Mucosa of descending colon (tissue), 3 donors: ENCODE results near the gene ST7. TPM values are rescaled to one million over a fixed set of nuclear protein-coding genes. Genes with fewer than 3 reads are reported as not detected.

Experiments
- ATAC-seq: fragments of 200-7000 bp; cut with Tn5 transposase; one replicate; pipeline ENCODE4 v1.9.1; 2020; ENCODE audit warnings: mild to moderate bottlenecking, moderate library complexity
- DNase-seq, 3 donors: peaks; one replicate each; pipeline ENCODE4 v3.0.0-alpha.2; 2020
- H3K36me3 ChIP-seq: fragments of 200-600 bp; one replicate; pipeline ENCODE4 v1.8.0; 2021; ENCODE audit warnings: low read depth, mild to moderate bottlenecking
- H3K4me1 ChIP-seq: fragments of 200-600 bp; one replicate; pipeline ENCODE4 v1.8.0; 2021; ENCODE audit warnings: low read depth, mild to moderate bottlenecking
- H3K4me3 ChIP-seq: fragments of 200-600 bp; one replicate; pipeline ENCODE4 v1.8.0; 2021; ENCODE audit warnings: mild to moderate bottlenecking
- H3K9me3 ChIP-seq: fragments of 200-600 bp; one replicate; pipeline ENCODE4 v1.8.0; 2021; ENCODE audit warnings: mild to moderate bottlenecking
- intact Hi-C, 2 donors: fragments of 100-400 bp; cut with DNase I in 1 of 2; cut with micrococcal nuclease in 1 of 2; formaldehyde crosslinking; loops; one replicate each; pipeline versions ENCODE4 v1.11.0 to v1.11.1; 2022; cut with DNase I, micrococcal nuclease
- total RNA-seq, 3 donors: library from RNA; stranded (reverse); fragmentation: NEBNext Ultra II Directional in 2 of 3; extraction: Animal tissue kit (Norgen Biotek cat#: 25700) in 2 of 3; gene quantifications; one replicate each; pipeline versions ENCODE4 v1.2.1 to v1.2.4, GENCODE V29; 2021 to 2023
- TF ChIP-seq, protein P1 (sequence below): fragments of 200-600 bp; IDR thresholded peaks from one replicate; pipeline ENCODE4 v1.8.0; 2022; ENCODE audit warnings: antibody characterized with exemption, mild to moderate bottlenecking
- donor health status: DM: no; HTN: no; CAD: no; lungs with moderate emphysema.
- donor health status: DM: no; HTN: no; CAD: no.
- donor health status: DM: no; HTN: yes; CAD: no.

ST7 gene
- total RNA-seq, 3 donors from 2014 or later = 10.1 to 22.0 (median 11.3) TPM

DNA sequence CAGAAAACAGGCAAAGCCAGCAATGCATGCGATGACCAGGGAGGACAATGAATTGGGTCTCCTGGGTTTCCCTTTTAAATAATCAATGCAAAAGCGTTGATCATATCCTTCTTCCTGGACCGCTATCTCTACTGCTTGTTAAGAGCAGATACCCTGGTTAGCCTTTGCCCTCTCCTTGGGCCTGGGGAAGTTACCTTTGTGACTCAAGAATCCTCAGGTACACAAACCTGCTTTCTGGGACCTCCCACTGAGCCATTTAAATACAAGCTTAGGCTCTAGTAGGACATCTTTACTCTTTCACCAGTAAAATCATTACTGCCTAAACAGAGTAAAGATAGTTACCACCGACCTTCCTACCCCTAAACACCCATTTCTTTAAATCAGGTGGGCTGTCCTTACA lies 195.7 kb downstream of the ST7 start:
- TF ChIP-seq, protein P1, sequence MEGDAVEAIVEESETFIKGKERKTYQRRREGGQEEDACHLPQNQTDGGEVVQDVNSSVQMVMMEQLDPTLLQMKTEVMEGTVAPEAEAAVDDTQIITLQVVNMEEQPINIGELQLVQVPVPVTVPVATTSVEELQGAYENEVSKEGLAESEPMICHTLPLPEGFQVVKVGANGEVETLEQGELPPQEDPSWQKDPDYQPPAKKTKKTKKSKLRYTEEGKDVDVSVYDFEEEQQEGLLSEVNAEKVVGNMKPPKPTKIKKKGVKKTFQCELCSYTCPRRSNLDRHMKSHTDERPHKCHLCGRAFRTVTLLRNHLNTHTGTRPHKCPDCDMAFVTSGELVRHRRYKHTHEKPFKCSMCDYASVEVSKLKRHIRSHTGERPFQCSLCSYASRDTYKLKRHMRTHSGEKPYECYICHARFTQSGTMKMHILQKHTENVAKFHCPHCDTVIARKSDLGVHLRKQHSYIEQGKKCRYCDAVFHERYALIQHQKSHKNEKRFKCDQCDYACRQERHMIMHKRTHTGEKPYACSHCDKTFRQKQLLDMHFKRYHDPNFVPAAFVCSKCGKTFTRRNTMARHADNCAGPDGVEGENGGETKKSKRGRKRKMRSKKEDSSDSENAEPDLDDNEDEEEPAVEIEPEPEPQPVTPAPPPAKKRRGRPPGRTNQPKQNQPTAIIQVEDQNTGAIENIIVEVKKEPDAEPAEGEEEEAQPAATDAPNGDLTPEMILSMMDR = no peak
- no peak for ATAC-seq
- DNase-seq = no peak

DNA sequence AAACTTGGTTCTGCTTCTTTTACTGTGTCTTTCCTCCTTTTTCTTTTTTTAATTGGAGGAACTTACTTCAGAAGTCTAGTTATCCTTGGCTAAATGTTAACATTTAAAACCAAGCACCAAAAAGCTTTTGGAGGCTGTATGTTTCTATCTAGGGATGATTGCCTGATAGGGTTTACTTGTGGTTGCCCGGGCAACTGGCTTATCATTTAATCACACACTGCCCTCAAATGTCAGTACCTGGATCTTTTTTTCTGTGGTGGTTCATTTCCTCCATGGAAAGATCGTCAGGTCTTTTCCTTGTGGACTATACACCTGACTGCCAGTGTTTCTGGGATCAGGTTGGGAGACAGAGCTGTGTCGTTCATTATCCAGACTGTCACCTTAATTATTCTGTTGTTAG lies 196.4 kb downstream of the ST7 start:
- DNase-seq = no peak
- no peaks in the 10 kb centered on the region for H3K4me1 ChIP-seq
- intact Hi-C loops = no loop called here

More for the DNA sequence above, 195.7 kb downstream of the ST7 start:
- no peaks in the 10 kb centered on the region for H3K4me1 ChIP-seq
- H3K9me3 ChIP-seq = no peaks in the 10 kb centered on the region
- intact Hi-C loops = no loop called here
- no peaks in the 10 kb centered on the region for H3K36me3 ChIP-seq
- H3K4me3 ChIP-seq = no peak overlapping the region

DNA sequence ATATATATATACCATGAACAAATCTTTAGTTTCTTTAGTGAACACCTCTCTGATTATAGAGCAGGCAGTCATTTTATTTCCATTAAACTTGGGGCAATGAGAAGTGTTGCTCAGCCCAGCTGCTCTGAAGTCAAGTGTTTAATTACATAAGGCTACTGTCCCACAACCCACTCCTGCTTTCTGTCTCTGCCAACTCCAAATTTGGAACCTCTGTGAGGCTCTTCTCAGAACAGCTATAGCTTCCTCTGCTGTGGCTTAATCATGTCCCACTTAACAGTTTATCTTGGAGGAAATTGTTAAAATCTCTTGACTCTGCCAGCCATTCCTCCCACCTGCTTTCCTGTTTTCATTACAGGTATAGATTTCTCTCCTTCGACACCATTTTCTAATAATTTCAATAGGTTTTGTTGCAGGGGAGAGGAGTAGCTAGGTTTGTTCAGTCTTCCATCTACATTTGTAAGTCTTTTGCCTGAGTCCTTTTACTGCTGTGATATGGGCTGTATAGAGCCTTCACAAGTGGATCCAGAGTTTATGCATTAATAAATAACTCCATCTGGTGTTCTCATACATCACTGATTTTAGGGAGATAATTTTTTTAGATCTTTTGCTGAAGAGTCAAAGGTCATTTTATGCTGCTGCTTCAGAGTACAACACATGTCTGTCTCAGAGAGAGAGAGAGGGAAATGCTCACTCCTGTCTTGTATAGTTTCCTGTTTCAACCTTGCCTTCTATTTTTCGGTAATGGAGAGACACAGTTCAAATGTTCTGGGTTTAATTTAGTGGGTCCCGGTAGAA lies 199.1 kb downstream of the ST7 start:
- no peak for ATAC-seq
- TF ChIP-seq, protein P1 = no peak
- no peak for DNase-seq

More for the DNA sequence above, 196.4 kb downstream of the ST7 start:
- no peak for ATAC-seq
- TF ChIP-seq, protein P1 = no peak
- H3K9me3 ChIP-seq = no peaks in the 10 kb centered on the region
- no peaks in the 10 kb centered on the region for H3K36me3 ChIP-seq
- no peak overlapping the region for H3K4me3 ChIP-seq

DNA sequence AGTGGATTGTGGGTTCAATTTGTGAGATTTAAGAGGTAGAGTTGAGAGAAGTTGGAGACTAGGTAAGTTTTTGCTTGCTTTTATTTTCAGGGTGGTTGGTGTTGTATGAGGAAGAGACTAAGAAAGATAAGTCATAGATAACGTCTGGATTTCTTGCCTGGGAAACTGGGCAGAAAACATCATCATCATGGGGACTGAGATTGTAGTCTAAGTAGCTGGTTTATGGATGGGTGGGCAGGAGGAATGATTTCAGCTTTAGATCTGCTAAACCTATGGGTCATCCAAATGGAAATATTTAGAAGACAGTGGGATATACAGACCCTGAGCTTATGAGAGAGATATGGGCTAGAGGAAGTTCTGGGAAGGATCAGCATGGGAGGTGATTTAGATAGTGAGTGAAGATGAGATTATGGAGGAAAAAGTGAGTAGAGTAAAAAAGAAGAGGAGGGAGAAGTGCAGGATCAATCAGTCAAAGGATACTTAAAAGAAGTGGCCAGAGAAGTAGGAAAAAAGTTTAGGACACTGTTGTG lies 199.8 kb downstream of the ST7 start:
- TF ChIP-seq, protein P1 = no peak
- Histone ChIP-seq H3K4me3 (no peak overlapping the region), H3K9me3 (no peaks in the 10 kb centered on the region), H3K4me1 (no peaks in the 10 kb centered on the region), H3K36me3 (no peaks in the 10 kb centered on the region)
- intact Hi-C loops = no loop called here
- no peak for ATAC-seq
- DNase-seq = no peak

More for the DNA sequence above, 199.1 kb downstream of the ST7 start:
- no peaks in the 10 kb centered on the region for H3K36me3 ChIP-seq
- intact Hi-C loops = no loop called here
- no peaks in the 10 kb centered on the region for H3K9me3 ChIP-seq
- no peak overlapping the region for H3K4me3 ChIP-seq
- no peaks in the 10 kb centered on the region for H3K4me1 ChIP-seq

DNA sequence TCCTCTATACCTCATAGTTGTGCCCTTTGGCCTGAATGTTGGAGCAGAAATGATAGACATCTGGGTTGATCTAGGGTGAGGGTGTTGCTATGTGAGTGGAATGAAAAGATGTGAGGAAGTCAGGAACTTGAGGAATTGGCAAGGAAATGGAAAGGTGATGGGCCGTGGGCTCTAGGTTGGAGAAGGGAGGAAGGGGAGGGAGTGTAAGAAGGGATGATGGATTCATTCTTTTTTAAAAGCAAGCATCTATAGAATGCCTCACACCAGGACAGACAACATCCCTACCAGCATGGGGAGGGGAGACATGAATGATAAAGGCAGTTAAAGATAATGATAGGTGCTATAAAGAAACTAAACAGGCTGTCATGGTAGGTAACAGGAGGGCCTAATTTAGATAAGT lies 201.4 kb downstream of the ST7 start:
- no peak overlapping the region for H3K4me3 ChIP-seq
- intact Hi-C loops = no loop called here
- ATAC-seq (no peak), DNase-seq (no peak)
- TF ChIP-seq, protein P1 = no peak
- no peaks in the 10 kb centered on the region for H3K4me1 ChIP-seq
- no peaks in the 10 kb centered on the region for H3K36me3 ChIP-seq
- no peaks in the 10 kb centered on the region for H3K9me3 ChIP-seq
